ENCODE data around the gene XYLT2. TPM values are rescaled to one million over a fixed set of nuclear protein-coding genes. Genes with fewer than 3 reads are reported as not detected.
A peak's percentile ranks its signal among the peaks of the same experiment; 100 is the strongest.

The XYLT2 gene
- total RNA-seq, 3 donors from 2014 or later = 23.8 to 25.0 (median 24.1) TPM

DNA sequence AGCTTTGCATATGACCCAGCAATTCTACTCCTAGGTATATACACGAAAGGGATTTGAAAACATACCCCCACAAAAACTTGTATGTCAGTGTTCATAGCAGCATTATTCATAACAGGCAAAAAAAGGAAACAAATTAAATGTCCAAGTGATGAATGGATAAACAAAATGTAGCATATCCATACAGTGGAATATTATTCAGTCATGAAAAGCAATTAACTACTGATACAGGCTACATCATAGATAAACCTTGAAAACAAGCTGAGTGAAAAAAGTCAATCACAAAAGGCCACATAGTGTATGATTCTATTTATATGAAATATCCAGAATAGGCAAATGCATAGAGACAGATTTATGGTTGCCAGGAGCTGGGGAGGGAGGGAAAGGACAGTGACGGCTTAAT, 27.8 kb downstream of the XYLT2 start:
- Mint-ChIP-seq H3K9me3 (no peaks in the 10 kb centered on the region), H3K36me3 (ENCODE audit: insufficient read depth) (peaks cover 18% of the 10 kb centered on the region), H3K4me1 (ENCODE audit: low read depth) (peaks cover 28% of the 10 kb centered on the region), H3K27me3 (ENCODE audit: low read depth) (no peaks in the 10 kb centered on the region), H3K4me3 (peak overlapping the region; percentile 99)
- DNase-seq (no peak), ATAC-seq (no peak)

DNA sequence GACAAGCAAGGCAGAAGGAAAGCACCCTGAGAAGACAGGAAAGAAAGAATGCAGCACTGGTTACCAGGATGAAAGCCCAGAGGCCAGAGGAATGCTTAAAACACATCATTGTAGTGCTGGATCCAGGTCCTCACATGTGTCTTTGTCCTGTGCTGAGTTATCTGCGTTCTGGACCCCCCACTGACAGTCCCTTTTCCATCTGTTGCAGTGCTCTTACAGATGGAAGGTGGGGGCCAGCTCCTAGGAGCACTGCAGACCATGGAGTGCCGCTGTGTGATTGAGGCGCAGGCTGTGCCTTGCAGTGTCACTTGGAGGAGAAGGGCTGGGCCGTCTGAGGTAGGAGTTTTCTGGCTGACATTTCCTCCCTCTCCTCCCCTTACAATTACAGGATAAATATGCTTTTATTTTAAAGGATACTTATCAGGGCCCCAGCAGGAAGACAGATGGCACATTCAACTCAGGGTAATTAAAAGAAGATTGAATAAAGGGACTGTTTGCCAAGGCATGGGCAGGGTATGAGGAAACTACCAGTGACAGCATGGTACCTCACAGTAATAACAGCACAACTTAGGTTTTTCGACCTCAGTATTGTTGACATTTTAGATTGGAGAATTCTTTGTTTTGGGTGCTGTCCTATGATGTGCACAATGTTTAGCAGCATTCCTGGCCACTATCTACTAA, 30.1 kb downstream of the XYLT2 start:
- peaks cover 12% of the 10 kb centered on the region for H3K36me3 Mint-ChIP-seq (ENCODE audit: insufficient read depth)
- no peak overlapping the region for H3K4me3 Mint-ChIP-seq

DNA sequence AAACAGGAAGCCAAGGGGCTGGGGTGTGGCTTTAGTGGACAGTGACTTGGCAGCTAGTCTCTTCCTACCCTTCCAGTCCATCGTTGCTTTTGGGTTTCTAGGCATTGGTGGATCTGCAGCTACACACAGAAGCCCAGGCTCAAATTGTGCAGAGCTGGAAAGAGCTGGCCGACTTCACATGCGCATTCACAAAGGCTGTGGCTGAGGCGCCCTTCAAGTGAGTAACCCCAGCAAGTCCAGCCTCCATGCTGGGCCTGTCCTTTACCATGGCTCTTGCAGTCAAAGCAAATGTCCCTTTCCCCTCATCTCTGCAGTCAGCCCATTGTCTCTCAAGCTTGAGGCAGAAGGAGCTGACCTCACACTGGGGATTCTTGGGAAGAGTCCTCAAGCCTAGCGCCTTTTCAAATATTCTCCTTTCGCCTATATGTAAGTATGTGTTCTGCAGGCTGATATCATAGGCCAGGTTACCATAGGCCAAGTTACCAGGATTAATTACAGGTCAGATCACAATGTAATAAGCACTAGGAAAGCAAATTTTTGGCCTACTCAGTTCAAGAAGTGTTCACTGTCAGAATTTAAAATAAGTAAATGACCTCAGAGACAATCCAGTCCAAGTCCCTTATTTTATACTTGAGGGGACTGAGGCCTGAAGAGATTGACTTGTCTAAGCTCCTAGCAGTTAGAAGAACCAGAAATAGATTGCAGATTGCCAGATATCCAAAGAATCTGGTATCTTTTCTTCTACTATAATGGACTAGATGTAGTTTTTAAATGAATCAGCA, 33.6 kb downstream of the XYLT2 start:
- no peak for DNase-seq
- no peak overlapping the region for H3K4me3 Mint-ChIP-seq
- H3K27me3 Mint-ChIP-seq (ENCODE audit: low read depth) = no peaks in the 10 kb centered on the region
- H3K9me3 Mint-ChIP-seq = no peaks in the 10 kb centered on the region
- peaks cover 21% of the 10 kb centered on the region for H3K36me3 Mint-ChIP-seq (ENCODE audit: insufficient read depth)
- ATAC-seq = no peak
- H3K4me1 Mint-ChIP-seq (ENCODE audit: low read depth) = no peaks in the 10 kb centered on the region

More for the DNA sequence above, 30.1 kb downstream of the XYLT2 start:
- ATAC-seq (no peak), DNase-seq (no peak)
- Mint-ChIP-seq H3K27me3 (ENCODE audit: low read depth) (no peaks in the 10 kb centered on the region), H3K9me3 (no peaks in the 10 kb centered on the region), H3K4me1 (ENCODE audit: low read depth) (peaks cover 22% of the 10 kb centered on the region)

DNA sequence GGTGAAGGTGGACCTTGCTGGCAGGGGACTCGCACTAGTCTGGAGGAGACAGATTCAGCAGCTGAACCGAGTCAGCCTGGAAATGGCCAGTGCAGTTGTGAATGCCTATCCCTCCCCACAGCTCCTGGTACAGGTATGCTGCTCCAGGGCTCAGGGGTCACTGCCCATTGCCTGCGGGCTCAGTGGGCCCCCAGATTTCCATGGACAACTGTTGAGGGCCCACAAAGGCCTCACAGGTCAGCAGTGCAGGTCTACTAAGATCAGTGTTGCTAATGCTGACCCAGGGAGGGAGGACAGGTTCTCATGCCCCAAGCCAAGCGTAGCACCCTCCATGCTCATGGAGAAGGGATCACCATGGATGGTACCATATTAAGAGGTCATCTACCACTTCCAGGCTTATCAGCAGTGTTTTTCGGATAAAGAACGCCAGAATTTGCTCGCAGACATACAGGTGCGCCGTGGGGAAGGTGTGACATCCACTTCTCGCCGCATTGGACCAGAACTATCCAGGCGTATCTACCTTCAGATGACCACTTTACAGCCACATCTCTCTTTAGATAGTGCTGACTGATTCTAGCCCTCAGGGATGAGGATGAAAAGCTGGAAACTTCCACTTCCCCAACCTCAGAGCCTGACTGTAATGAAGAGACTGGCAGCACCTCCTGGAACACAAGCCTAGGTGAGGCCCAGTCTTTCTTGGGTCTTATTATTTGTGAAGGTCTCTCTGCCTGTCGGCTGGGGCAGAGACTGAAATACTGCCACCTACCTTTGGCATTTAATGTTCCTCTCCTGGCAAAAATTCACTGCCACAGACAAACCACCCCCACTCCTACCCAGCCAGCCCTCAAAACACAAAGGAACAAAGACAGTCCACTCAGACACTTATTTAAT, 34.7 kb downstream of the XYLT2 start:
- ATAC-seq (peak in 1 of 2 donors; percentile 29), DNase-seq (no peak)
- peaks cover 28% of the 10 kb centered on the region for H3K36me3 Mint-ChIP-seq (ENCODE audit: insufficient read depth)
- no peaks in the 10 kb centered on the region for H3K27me3 Mint-ChIP-seq (ENCODE audit: low read depth)
- H3K4me3 Mint-ChIP-seq = no peak overlapping the region
- H3K9me3 Mint-ChIP-seq = no peaks in the 10 kb centered on the region
- H3K4me1 Mint-ChIP-seq (ENCODE audit: low read depth) = no peaks in the 10 kb centered on the region

DNA sequence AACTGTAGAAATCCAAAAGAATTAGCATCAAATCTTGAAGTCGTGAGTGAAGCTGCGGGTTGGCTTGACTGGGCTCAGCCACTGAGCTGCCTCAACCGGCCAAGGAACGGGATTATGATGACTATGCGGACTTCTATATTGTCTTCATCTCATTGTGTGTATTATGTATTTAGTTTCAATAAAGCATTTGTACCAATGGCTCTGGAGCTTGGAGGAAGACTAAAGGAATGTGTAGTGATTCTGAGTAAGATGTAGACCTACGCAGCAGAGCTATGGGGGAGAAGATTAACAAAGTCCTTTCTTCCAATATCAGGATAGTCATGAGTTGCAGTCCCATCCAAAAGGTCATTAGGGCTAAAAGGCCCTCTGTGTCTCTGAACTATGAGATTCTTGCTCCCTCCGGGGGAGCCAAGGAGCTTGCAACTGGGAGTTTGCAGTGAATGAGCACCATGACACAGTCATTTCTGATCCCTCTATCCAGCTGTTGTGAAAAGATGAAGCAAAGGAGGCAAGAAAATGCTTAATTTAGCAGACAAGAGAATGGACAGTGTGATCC, 35.4 kb downstream of the XYLT2 start:
- no peak for ATAC-seq
- H3K4me1 Mint-ChIP-seq (ENCODE audit: low read depth) = no peaks in the 10 kb centered on the region
- H3K9me3 Mint-ChIP-seq = no peaks in the 10 kb centered on the region
- no peak overlapping the region for H3K4me3 Mint-ChIP-seq
- no peaks in the 10 kb centered on the region for H3K27me3 Mint-ChIP-seq (ENCODE audit: low read depth)
- H3K36me3 Mint-ChIP-seq (ENCODE audit: insufficient read depth) = peaks cover 32% of the 10 kb centered on the region
- no peak for DNase-seq

DNA sequence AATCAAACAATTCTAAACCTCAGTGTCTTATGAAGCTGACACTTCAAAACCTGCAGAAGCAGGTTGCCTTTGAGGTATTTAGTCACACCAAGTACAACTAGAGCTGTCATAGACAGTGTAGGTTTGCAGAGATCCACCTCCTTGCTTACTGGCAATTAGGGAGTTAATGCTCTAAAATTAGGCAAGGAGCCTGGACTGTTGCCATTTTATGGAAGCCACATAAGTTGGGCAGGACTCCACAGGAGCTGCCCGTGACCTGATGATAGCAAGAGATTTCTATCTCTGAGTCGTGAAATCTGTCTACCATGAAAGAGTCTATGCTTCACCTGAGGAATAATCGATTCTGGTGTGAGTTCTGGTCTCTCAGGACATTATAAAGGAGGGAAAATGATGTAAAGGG, 36.0 kb downstream of the XYLT2 start:
- DNase-seq (no peak), ATAC-seq (no peak)
- H3K9me3 Mint-ChIP-seq = no peaks in the 10 kb centered on the region
- H3K36me3 Mint-ChIP-seq (ENCODE audit: insufficient read depth) = peaks cover 37% of the 10 kb centered on the region
- H3K4me3 Mint-ChIP-seq = no peak overlapping the region
- no peaks in the 10 kb centered on the region for H3K4me1 Mint-ChIP-seq (ENCODE audit: low read depth)
- H3K27me3 Mint-ChIP-seq (ENCODE audit: low read depth) = no peaks in the 10 kb centered on the region

DNA sequence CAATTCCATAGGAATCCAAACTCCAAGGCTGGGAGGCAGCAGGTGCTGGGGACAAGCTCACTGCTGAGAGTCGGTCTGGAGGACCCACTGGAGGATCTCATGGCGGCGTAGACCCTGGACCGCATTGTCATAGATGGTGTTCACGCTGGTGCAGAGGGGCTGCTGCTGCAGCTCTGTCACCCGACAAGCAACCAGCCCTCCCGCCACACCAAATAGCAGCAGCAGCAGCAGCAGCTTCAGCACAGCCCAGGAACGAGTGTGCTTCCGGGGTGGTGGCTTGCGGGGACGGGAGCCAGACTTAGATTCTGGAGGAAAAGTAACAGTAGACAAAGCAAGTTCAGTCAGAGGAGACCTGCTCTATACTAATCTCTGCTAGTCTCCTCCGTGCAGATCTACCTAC, 37.0 kb downstream of the XYLT2 start:
- no peak overlapping the region for H3K4me3 Mint-ChIP-seq
- DNase-seq (no peak), ATAC-seq (no peak)
- no peaks in the 10 kb centered on the region for H3K27me3 Mint-ChIP-seq (ENCODE audit: low read depth)
- no peaks in the 10 kb centered on the region for H3K4me1 Mint-ChIP-seq (ENCODE audit: low read depth)
- peaks cover 47% of the 10 kb centered on the region for H3K36me3 Mint-ChIP-seq (ENCODE audit: insufficient read depth)
- no peaks in the 10 kb centered on the region for H3K9me3 Mint-ChIP-seq

DNA sequence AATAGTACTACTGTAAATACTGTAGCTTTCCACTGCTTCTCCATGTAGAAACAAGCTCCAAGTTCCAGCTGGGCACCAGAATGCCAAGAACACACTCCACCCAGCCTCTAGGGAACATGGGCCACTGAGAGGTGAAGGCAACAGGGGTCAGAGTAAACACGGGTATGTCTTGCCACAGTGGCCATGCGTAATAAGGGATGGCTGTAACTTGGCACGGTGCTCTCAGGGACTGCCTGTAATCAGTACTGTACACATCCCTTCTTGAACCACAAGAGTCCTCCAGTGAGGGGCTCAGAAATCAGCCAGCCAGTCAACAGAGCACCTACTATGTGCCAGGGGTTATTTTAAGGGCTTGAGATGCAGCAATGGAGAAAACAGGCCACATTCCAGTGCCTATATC, 40.6 kb downstream of the XYLT2 start:
- no peaks in the 10 kb centered on the region for H3K4me1 Mint-ChIP-seq (ENCODE audit: low read depth)
- no peak for DNase-seq
- ATAC-seq = no peak
- no peaks in the 10 kb centered on the region for H3K27me3 Mint-ChIP-seq (ENCODE audit: low read depth)
- no peaks in the 10 kb centered on the region for H3K9me3 Mint-ChIP-seq
- H3K36me3 Mint-ChIP-seq (ENCODE audit: insufficient read depth) = peaks cover 54% of the 10 kb centered on the region
- H3K4me3 Mint-ChIP-seq = no peak overlapping the region

DNA sequence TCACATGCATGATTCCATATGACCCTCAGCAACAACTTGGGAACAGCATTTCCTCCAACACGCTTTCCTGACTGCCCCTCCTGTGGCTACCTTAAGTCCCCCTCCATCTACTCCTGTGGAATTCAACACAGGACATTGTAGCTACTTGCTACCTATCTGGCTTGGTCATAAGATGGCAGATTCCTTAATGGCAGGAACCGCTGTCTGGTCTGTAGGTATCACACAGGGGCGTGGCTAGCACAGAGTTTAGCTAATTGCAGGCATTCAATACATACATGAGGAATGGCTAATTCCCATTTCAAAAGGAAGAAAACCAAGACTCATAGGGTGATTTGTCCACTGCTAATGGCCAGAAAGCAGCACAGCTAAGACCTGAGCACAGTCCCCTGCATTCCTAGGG, 42.8 kb downstream of the XYLT2 start:
- H3K36me3 Mint-ChIP-seq (ENCODE audit: insufficient read depth) = peaks cover 57% of the 10 kb centered on the region

DNA sequence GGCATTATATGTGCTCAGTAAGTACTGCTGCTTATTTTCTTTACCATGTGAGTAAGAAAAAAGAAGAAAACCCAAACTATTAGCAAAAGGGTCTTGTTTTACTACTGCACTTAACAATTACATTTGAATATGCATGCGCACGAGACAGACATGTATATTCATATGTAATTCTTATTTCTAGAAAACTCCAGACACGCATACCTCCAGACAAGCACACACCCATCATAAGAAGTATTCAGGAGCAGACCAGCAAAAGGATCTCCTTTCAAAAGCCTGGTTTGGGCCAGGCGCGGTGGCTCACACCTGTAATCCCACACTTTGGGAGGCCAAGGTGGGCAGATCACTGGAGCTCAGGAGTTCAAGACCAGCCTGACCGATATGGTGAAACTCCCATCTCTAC, 43.6 kb downstream of the XYLT2 start:
- H3K4me1 Mint-ChIP-seq (ENCODE audit: low read depth) = peaks cover 10% of the 10 kb centered on the region
- H3K27me3 Mint-ChIP-seq (ENCODE audit: low read depth) = no peaks in the 10 kb centered on the region
- peaks cover 62% of the 10 kb centered on the region for H3K36me3 Mint-ChIP-seq (ENCODE audit: insufficient read depth)
- H3K9me3 Mint-ChIP-seq = no peaks in the 10 kb centered on the region
- DNase-seq (no peak), ATAC-seq (no peak)
- no peak overlapping the region for H3K4me3 Mint-ChIP-seq

More for the DNA sequence above, 42.8 kb downstream of the XYLT2 start:
- H3K27me3 Mint-ChIP-seq (ENCODE audit: low read depth) = no peaks in the 10 kb centered on the region
- peaks cover 6% of the 10 kb centered on the region for H3K4me1 Mint-ChIP-seq (ENCODE audit: low read depth)
- DNase-seq (no peak), ATAC-seq (no peak)
- no peaks in the 10 kb centered on the region for H3K9me3 Mint-ChIP-seq
- no peak overlapping the region for H3K4me3 Mint-ChIP-seq

DNA sequence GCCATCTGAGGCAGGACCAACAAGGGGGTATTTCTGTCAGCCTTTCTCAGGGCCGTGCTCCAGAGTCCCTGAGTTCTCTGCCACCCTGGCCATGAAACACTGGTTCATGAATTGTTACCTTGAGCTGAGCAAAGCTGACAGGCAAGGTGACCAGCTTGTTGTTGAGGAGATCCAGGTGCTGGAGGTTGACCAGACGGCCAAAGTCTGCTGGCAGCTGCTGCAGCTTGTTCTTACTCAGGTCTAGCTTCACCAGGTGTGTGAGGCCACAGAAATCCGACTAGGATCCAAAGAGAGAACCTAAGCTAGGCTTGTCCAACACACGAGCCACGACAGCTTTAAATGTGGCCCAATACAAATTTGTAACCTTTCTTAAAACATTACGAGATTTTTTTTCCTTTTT, 46.7 kb downstream of the XYLT2 start:
- no peak for ATAC-seq
- no peak for DNase-seq
- H3K36me3 Mint-ChIP-seq (ENCODE audit: insufficient read depth) = peaks cover 50% of the 10 kb centered on the region
- no peaks in the 10 kb centered on the region for H3K27me3 Mint-ChIP-seq (ENCODE audit: low read depth)
- H3K4me3 Mint-ChIP-seq = no peak overlapping the region
- H3K9me3 Mint-ChIP-seq = no peaks in the 10 kb centered on the region
- H3K4me1 Mint-ChIP-seq (ENCODE audit: low read depth) = peaks cover 32% of the 10 kb centered on the region

DNA sequence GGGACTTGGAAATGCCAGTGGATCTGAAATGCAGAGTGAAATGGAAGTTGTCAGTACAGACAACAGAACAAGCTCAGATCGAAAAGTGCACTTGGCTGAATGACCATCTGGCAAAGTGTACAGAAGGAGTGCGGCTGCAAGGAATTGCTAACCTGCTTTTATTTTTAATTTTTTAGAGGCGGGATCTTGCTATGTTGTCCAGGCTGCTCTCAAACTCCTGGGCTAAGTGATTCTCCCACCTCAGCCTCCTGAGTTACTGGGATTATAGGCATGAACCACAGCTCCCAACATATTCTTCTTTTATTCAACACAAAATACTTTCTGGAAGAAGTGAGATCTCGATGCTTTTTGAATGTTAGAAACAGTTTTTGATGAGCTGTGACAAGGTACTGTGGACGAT, 47.8 kb downstream of the XYLT2 start:
- Mint-ChIP-seq H3K4me1 (ENCODE audit: low read depth) (peaks cover 34% of the 10 kb centered on the region), H3K27me3 (ENCODE audit: low read depth) (no peaks in the 10 kb centered on the region), H3K36me3 (ENCODE audit: insufficient read depth) (peaks cover 39% of the 10 kb centered on the region), H3K4me3 (no peak overlapping the region), H3K9me3 (no peaks in the 10 kb centered on the region)
- ATAC-seq = no peak
- no peak for DNase-seq

DNA sequence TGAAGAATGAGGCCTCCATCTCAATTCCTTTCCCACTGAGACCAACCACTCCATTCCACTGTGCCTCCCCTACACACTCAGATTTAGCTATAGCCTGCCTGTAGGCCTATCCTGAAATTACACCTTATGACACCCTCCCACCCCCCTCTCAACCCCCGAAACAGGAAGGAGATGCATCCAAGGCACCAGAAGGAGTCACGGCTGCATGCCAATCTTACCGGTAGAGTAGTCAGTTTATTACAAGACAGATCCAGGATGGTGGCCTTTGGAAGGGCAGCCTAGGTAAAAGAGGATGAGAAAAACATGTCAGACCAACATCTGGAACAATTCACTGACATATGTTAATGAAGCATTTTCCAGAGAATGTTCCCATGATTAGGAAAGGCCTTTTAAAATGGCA, 48.8 kb downstream of the XYLT2 start:
- no peak for ATAC-seq
- Mint-ChIP-seq H3K4me1 (ENCODE audit: low read depth) (peaks cover 34% of the 10 kb centered on the region), H3K36me3 (ENCODE audit: insufficient read depth) (peaks cover 37% of the 10 kb centered on the region)

More for the DNA sequence above, 48.8 kb downstream of the XYLT2 start:
- peak overlapping the region; percentile 97 for H3K4me3 Mint-ChIP-seq
- no peaks in the 10 kb centered on the region for H3K27me3 Mint-ChIP-seq (ENCODE audit: low read depth)
- no peak for DNase-seq
- no peaks in the 10 kb centered on the region for H3K9me3 Mint-ChIP-seq

Data from activated T-cell treated with anti-CD3 and anti-CD28 coated beads, Interleukin-2, amount 50 U/mL, for 4 hours (primary cell).